Nephron progenitor cell (in vitro differentiated cells): ENCODE measurements around the gene OSBPL8.

Experiments
- DNase-seq: peaks from one replicate; pipeline ENCODE4 v3.0.0; 2021
- H3K27ac Mint-ChIP-seq: 2 replicates; pipeline ENCODE4 v1.8.0; 2021; ENCODE audit warnings: mild to moderate bottlenecking, moderate library complexity, mixed read lengths
- H3K27me3 Mint-ChIP-seq: 2 replicates; pipeline ENCODE4 v1.8.0; 2021; ENCODE audit warnings: mild to moderate bottlenecking, low read depth, mixed read lengths; ENCODE audit not compliant: poor library complexity
- H3K36me3 Mint-ChIP-seq: 2 replicates; pipeline ENCODE4 v1.8.0; 2021; ENCODE audit warnings: low read depth, mixed read lengths
- H3K4me1 Mint-ChIP-seq: 2 replicates; pipeline ENCODE4 v1.8.0; 2021; ENCODE audit warnings: mixed read lengths
- H3K4me3 Mint-ChIP-seq: 2 replicates; pipeline ENCODE4 v1.8.0; 2021; ENCODE audit warnings: mild to moderate bottlenecking, moderate library complexity, mixed read lengths
- H3K9me3 Mint-ChIP-seq: 2 replicates; pipeline ENCODE4 v1.8.0; 2021; ENCODE audit warnings: mild to moderate bottlenecking, moderate library complexity, mixed read lengths
- CTCF ChIP-seq: fragments of 200-600 bp; sonication (generic); IDR thresholded peaks from 2 replicates; pipeline ENCODE4 v1.5.0; 2021; ENCODE audit warnings: antibody characterized with exemption

The OSBPL8 gene

DNA sequence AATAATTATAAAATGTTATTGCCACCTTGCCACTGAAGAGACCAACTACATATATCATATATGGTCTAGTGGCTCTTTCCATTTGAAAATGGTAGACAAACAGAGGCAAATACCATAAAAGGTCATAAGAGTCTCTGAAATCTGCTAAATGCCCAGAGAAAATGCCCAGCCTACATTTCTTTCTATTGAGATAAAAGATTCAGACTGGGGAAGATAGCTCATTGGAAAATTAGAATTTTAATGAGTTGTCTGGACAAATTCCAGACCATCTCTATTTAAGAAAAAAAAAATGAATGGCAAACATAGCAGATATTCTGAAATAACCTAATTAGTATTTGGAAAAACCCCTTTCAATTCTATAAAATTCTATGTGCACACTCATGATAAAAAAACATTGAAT, 131.5 kb downstream of the OSBPL8 start:
- Mint-ChIP-seq H3K4me1 (peaks cover under 1% of the 10 kb centered on the region), H3K27me3 (no peaks in the 10 kb centered on the region), H3K9me3 (peaks cover 61% of the 10 kb centered on the region), H3K27ac (no peak overlapping the region), H3K36me3 (peaks cover 67% of the 10 kb centered on the region), H3K4me3 (no peak overlapping the region)
- no peak for DNase-seq
- no peak for TF ChIP-seq CTCF

DNA sequence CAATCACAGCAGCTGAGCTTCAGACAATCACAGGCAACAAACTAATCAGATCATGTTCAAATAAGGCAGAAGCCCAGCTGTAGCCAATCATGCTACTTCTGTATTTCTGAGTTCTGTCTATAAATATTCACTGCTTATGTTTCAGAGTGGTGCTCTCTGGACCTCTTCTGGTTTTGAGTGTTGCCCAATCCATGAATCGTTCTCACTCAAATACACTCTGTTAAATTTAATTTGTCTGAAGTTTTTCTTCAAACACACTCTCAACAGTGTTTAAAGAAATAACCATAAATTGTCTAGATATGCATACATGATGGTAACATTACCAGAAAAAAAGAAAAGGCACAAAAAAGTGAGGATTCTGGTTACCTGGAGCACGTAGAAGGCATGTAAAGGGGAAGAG, 133.4 kb downstream of the OSBPL8 start:
- peaks cover 10% of the 10 kb centered on the region for H3K4me1 Mint-ChIP-seq
- H3K27ac Mint-ChIP-seq = no peak overlapping the region
- no peak for TF ChIP-seq CTCF
- DNase-seq = no peak
- no peak overlapping the region for H3K4me3 Mint-ChIP-seq
- no peaks in the 10 kb centered on the region for H3K27me3 Mint-ChIP-seq
- peaks cover 48% of the 10 kb centered on the region for H3K36me3 Mint-ChIP-seq
- H3K9me3 Mint-ChIP-seq = peaks cover 41% of the 10 kb centered on the region

GRCh38 chr12:76424941-76425340, 134.6 kb downstream of the OSBPL8 start:
- H3K27me3 Mint-ChIP-seq = no peaks in the 10 kb centered on the region
- no peak for TF ChIP-seq CTCF
- no peak overlapping the region for H3K27ac Mint-ChIP-seq
- H3K36me3 Mint-ChIP-seq = peaks cover 35% of the 10 kb centered on the region
- H3K4me1 Mint-ChIP-seq = peaks cover 10% of the 10 kb centered on the region
- no peak overlapping the region for H3K4me3 Mint-ChIP-seq
- peaks cover 32% of the 10 kb centered on the region for H3K9me3 Mint-ChIP-seq
- no peak for DNase-seq

GRCh38 chr12:76422543-76423438, 136.8 kb downstream of the OSBPL8 start:
- Mint-ChIP-seq H3K4me1 (peaks cover 10% of the 10 kb centered on the region), H3K4me3 (no peak overlapping the region), H3K36me3 (peaks cover 34% of the 10 kb centered on the region), H3K9me3 (peaks cover 31% of the 10 kb centered on the region), H3K27me3 (no peaks in the 10 kb centered on the region), H3K27ac (peak overlapping the region; percentile 70)
- no peak for DNase-seq
- TF ChIP-seq CTCF = no peak

- no peaks in the 10 kb centered on the region for H3K27me3 Mint-ChIP-seq
- peaks cover 34% of the 10 kb centered on the region for H3K36me3 Mint-ChIP-seq
- no peak for DNase-seq
- H3K9me3 Mint-ChIP-seq = peaks cover 31% of the 10 kb centered on the region
- no peak for TF ChIP-seq CTCF
- H3K27ac Mint-ChIP-seq = peak overlapping the region; percentile 70
- H3K4me3 Mint-ChIP-seq = no peak overlapping the region
- H3K4me1 Mint-ChIP-seq = peaks cover 10% of the 10 kb centered on the region
These were observed 137.4 kb downstream of the OSBPL8 start for GRCh38 chr12:76422154-76422542.

DNA sequence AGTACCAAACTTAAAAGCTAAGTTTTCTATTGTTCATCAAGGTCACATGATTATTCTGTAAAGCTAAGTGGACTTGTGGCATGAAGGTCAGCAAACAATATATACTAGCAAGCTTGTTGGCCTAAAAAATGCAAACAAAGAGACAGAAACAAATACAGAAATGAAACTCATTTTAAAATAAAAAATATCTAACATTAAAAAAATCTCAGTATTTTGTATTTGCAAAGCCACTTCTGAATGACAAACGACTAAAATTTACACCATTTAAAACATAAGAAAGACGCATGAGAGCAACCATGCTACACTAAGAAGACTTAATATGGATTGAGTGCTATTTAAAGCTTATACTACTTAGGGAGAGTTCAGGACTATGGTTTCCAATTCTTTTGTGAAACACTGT, 138.5 kb downstream of the OSBPL8 start:
- no peak overlapping the region for H3K27ac Mint-ChIP-seq
- H3K27me3 Mint-ChIP-seq = no peaks in the 10 kb centered on the region
- TF ChIP-seq CTCF = no peak
- H3K9me3 Mint-ChIP-seq = peaks cover 20% of the 10 kb centered on the region
- peaks cover 24% of the 10 kb centered on the region for H3K36me3 Mint-ChIP-seq
- H3K4me1 Mint-ChIP-seq = peaks cover 10% of the 10 kb centered on the region
- DNase-seq = no peak
- H3K4me3 Mint-ChIP-seq = no peak overlapping the region
